Right renal pelvis (tissue), 4 donors: Measurements from ENCODE around the gene FGF9. TPM values are rescaled to one million over a fixed set of nuclear protein-coding genes. Genes with fewer than 3 reads are reported as not detected.

Experiments used
- DNase-seq, 4 donors: peaks; one replicate each; pipeline ENCODE4 v3.0.0-alpha.2; 2013; ENCODE audit warnings: low read depth in 4 of 4, low spot score in 3 of 4, missing footprints in 1 of 4
- polyA plus RNA-seq, 4 donors: library from polyadenylated mRNA; unstranded; fragments of 120-200 nt; gene quantifications; one replicate each; pipeline ENCODE4 v1.2.1, GENCODE V29; 2013; ENCODE audit not compliant: insufficient read length in 4 of 4

FGF9 gene
- polyA plus RNA-seq, 4 donors = 15.5 to 22.5 (median 19.1) TPM

- DNase-seq = no peak
These were observed 81.6 kb downstream of the FGF9 start for GRCh38 chr13:21752501-21752900.

- no peak for DNase-seq
These were observed 82.3 kb downstream of the FGF9 start for GRCh38 chr13:21753117-21753729.

Other genes starting within 250 kb of the FGF9 start
- gene ZDHHC20, start 211.8 kb upstream of the FGF9 start, polyA plus RNA-seq = 10 to 100 TPM; 76.7 to 95.0 (median 89.3) TPM
- gene MICU2, start 66.9 kb upstream of the FGF9 start, polyA plus RNA-seq = 100 to 1,000 TPM in 3 of 4 donors, 10 to 100 TPM in 1; 97.4 to 121 (median 115) TPM